D721Med (cell line): ENCODE results near the gene TUT4.

ENCODE experiments used
- DNase-seq: peaks from one replicate; pipeline ENCODE4 v3.0.0; 2011; ENCODE audit warnings: low spot score; ENCODE audit not compliant: insufficient read length
- FAIRE-seq: peaks from 2 replicates; lab custom pipeline; 2011; peaks lifted over from hg19 to GRCh38; lab: Jason Lieb, UNC
- TF ChIP-seq, protein P1 (sequence below): IDR thresholded peaks from 2 replicates; pipeline ENCODE4 v1.5.1; 2012; ENCODE audit warnings: mild to moderate bottlenecking, control low read depth; ENCODE audit not compliant: insufficient read depth; ENCODE audit errors: missing control alignments

The TUT4 gene

GRCh38 chr1:52533713-52534112 lies 19.2 kb downstream of the TUT4 start:
- TF ChIP-seq, protein P1, sequence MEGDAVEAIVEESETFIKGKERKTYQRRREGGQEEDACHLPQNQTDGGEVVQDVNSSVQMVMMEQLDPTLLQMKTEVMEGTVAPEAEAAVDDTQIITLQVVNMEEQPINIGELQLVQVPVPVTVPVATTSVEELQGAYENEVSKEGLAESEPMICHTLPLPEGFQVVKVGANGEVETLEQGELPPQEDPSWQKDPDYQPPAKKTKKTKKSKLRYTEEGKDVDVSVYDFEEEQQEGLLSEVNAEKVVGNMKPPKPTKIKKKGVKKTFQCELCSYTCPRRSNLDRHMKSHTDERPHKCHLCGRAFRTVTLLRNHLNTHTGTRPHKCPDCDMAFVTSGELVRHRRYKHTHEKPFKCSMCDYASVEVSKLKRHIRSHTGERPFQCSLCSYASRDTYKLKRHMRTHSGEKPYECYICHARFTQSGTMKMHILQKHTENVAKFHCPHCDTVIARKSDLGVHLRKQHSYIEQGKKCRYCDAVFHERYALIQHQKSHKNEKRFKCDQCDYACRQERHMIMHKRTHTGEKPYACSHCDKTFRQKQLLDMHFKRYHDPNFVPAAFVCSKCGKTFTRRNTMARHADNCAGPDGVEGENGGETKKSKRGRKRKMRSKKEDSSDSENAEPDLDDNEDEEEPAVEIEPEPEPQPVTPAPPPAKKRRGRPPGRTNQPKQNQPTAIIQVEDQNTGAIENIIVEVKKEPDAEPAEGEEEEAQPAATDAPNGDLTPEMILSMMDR, result no peak
- FAIRE-seq, result peak; percentile 60
- DNase-seq, result no peak

GRCh38 chr1:52532731-52533327 lies 20.1 kb downstream of the TUT4 start:
- TF ChIP-seq, protein P1, result no peak
- FAIRE-seq (no peak), DNase-seq (no peak)

DNA sequence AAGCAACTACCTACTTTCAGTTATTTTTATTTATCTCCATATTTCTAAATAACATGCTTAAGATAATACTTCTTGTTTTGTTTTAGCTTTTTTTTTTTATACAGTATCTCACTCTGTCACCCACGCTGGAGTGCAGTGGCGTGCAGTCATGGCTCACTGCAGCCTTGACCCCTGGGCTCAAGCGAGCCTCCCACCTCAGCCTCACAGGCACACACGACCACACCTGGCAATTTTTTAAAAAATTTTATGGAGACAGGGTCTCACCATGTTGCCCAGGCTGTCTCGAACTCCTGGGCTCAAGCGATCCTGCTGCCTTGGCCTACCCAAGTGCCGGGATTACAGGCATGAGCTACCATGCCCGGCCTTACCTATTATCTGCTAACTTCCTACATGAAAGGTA lies 20.6 kb downstream of the TUT4 start:
- no peak for FAIRE-seq
- no peak for DNase-seq
- TF ChIP-seq, protein P1, result no peak

- TF ChIP-seq, protein P1, result no peak
- DNase-seq (no peak), FAIRE-seq (no peak)
Measured at GRCh38 chr1:52531249-52531872, 21.5 kb downstream of the TUT4 start.

DNA sequence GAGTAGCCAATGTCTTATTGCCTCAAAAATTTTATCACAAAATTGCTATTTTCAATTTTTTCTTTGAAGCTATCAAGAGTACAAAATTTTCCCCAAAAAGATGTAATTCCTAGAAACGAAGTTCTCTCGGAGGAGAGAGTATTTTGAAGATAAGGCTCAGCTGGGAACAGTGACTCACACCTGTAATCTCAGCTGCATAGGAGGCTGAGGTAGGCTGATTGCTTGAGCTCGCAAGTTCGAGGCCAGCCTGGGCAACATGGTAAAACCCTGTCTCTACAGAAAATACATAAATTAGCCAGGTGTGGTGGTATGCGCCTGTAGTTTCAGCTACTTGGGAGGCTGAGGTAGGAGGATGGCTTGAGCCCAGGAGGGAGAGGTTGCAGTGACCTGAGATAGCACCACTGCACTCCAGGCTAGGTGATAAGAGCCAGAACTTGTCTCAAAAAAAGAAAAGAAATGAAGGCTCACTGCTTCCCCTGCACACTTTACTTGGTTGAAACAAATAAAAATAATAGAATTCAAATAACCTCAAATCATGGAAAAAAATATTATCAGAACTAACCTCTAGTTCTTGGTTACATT lies 22.2 kb downstream of the TUT4 start:
- no peak for FAIRE-seq

GRCh38 chr1:52523376-52523775 lies 29.5 kb downstream of the TUT4 start:
- DNase-seq (no peak), FAIRE-seq (no peak)
- TF ChIP-seq, protein P1, result no peak

More for the DNA sequence above, 22.2 kb downstream of the TUT4 start:
- TF ChIP-seq, protein P1, result no peak
- DNase-seq, result no peak

- FAIRE-seq (no peak), DNase-seq (no peak)
- TF ChIP-seq, protein P1, result no peak
Measured at GRCh38 chr1:52520148-52520547, 32.7 kb downstream of the TUT4 start.
